ENCODE results near the gene NR6A1.

DNA sequence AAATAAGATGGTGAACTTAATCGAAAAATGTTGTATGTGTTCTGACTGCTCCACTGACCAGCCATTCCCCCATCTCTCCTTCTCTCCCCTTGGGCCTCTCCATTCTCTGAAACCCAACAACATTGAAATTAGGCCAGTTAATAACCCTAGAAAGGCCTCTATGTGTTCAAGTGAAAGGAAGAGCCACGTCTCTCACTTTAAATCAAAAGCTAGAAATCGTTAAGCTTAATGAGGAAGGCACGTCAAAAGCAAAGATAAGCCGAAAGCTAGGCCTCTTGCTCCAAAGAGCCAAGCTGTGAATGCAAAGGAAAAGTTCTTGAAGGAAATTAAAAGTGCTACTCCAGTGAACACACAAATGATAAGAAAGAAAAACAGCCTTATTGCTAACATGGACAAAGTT is 186.5 kb downstream of the NR6A1 start:
- TF ChIP-seq POLR2A (IDR thresholded peaks at IDR 0.05; ENCODE audit: low read length) (no peak), GATA1 (IDR thresholded peaks at IDR 0.05; ENCODE audit: low read depth, low read length) (no peak)
